ENCODE results near the gene SENP2. TPM values are rescaled to one million over a fixed set of nuclear protein-coding genes. Genes with fewer than 3 reads are reported as not detected.
"Not testable (repeated sequence)": the region's sequence is repeated elsewhere in the genome, so short reads cannot be mapped to it uniquely, and the experiment has no call there.

Gene SENP2
- total RNA-seq, 1 donor from 2014 or later, result 39.1 TPM

- Histone ChIP-seq H3K9me3 (ENCODE audit: control insufficient read depth in 3 of 3, low read length in 3 of 3) (no peaks in the 10 kb centered on the region), H3K27ac (ENCODE audit: low read depth, low read length) (peak overlapping the region; percentile 10), H3K4me3 (ENCODE audit: low read length in 3 of 3) (no peak overlapping the region), H3K27me3 (ENCODE audit: control insufficient read depth in 3 of 3, insufficient read depth in 3 of 3, low read length in 3 of 3) (no peaks in the 10 kb centered on the region), H3K4me1 (ENCODE audit: control insufficient read depth in 3 of 3, insufficient read depth in 3 of 3, low read length in 3 of 3) (peaks cover 16 to 18% (median 16%) of the 10 kb centered on the region in 3 donors), H3K9ac (ENCODE audit: low read depth in 1 of 3, low read length in 3 of 3) (no peak overlapping the region), H3K36me3 (ENCODE audit: control insufficient read depth in 3 of 3, insufficient read depth in 3 of 3, low read length in 3 of 3) (no peaks in the 10 kb centered on the region)
Observed at GRCh38 chr3:185655426-185656320, 69.6 kb downstream of the SENP2 start.

DNA sequence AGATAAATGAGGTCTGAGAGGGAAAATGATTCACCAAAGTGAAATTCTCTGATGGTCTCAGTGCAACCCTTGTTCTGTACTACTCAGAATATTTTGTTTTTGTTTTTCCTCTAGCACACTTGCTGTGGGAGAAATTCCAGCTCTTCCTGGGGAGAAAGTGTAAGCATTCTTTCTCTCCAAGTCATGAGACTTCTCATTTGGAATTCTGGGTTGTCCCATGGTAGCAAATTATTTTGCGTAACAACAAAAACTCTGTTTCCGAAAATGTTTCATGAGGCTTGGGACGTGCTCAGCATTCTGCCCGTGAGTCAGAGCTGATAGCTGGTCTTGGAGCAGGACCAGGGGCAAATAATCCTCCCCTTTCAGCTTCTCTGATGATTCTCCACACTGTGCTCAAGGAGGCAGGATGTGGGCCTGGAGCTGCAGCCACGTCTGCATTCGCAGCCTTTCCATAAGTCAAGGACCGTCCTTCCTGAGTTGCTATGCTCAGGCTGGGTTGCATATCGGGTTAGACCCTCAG, 70.3 kb downstream of the SENP2 start:
- Histone ChIP-seq H3K4me3 (ENCODE audit: low read length in 3 of 3) (no peak overlapping the region), H3K4me1 (ENCODE audit: control insufficient read depth in 3 of 3, insufficient read depth in 3 of 3, low read length in 3 of 3) (peaks cover 16 to 19% (median 16%) of the 10 kb centered on the region in 3 donors), H3K9me3 (ENCODE audit: control insufficient read depth in 3 of 3, low read length in 3 of 3) (no peaks in the 10 kb centered on the region), H3K27ac (ENCODE audit: low read depth, low read length) (peak overlapping the region; percentile 55), H3K36me3 (ENCODE audit: control insufficient read depth in 3 of 3, insufficient read depth in 3 of 3, low read length in 3 of 3) (no peaks in the 10 kb centered on the region), H3K9ac (ENCODE audit: low read depth in 1 of 3, low read length in 3 of 3) (no peak overlapping the region), H3K27me3 (ENCODE audit: control insufficient read depth in 3 of 3, insufficient read depth in 3 of 3, low read length in 3 of 3) (no peaks in the 10 kb centered on the region)

DNA sequence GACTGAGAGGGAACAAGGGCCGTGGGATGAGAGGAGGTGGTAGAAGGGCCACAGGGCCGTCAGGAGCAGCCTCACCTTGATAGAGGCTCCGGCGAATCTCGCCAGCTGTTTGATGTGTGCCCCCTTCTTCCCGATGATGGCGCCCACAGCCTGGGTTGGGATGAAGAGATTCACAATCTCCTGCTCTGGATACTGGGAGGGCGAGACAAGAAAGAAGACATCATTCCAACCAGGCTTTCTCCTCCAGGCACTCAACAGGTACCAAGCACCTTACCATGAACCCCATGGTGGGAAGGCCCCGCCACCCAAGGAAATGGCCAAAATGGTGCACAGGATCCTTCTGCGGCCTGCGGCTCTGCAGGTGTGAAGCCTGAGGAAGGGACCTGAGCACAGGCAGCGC, 71.1 kb downstream of the SENP2 start:
- no peak overlapping the region for H3K9ac ChIP-seq (ENCODE audit: low read depth in 1 of 3, low read length in 3 of 3)
- peak overlapping the region; percentile 55 for H3K27ac ChIP-seq (ENCODE audit: low read depth, low read length)

GRCh38 chr3:185657691-185658503, 71.8 kb downstream of the SENP2 start:
- H3K27me3 ChIP-seq (ENCODE audit: control insufficient read depth in 3 of 3, insufficient read depth in 3 of 3, low read length in 3 of 3), result peaks cover 0 to 4% (median 0%) of the 10 kb centered on the region in 3 donors
- H3K27ac ChIP-seq (ENCODE audit: low read depth, low read length), result peak overlapping the region; percentile 55
- H3K4me1 ChIP-seq (ENCODE audit: control insufficient read depth in 3 of 3, insufficient read depth in 3 of 3, low read length in 3 of 3), result peaks cover 16 to 19% (median 16%) of the 10 kb centered on the region in 3 donors
- H3K4me3 ChIP-seq (ENCODE audit: low read length in 3 of 3), result no peak overlapping the region
- no peaks in the 10 kb centered on the region for H3K9me3 ChIP-seq (ENCODE audit: control insufficient read depth in 3 of 3, low read length in 3 of 3)
- H3K9ac ChIP-seq (ENCODE audit: low read depth in 1 of 3, low read length in 3 of 3), result no peak overlapping the region
- no peaks in the 10 kb centered on the region for H3K36me3 ChIP-seq (ENCODE audit: control insufficient read depth in 3 of 3, insufficient read depth in 3 of 3, low read length in 3 of 3)

More for the DNA sequence above, 71.1 kb downstream of the SENP2 start:
- Histone ChIP-seq H3K4me3 (ENCODE audit: low read length in 3 of 3) (no peak overlapping the region), H3K36me3 (ENCODE audit: control insufficient read depth in 3 of 3, insufficient read depth in 3 of 3, low read length in 3 of 3) (no peaks in the 10 kb centered on the region), H3K27me3 (ENCODE audit: control insufficient read depth in 3 of 3, insufficient read depth in 3 of 3, low read length in 3 of 3) (peaks cover 0 to 4% (median 0%) of the 10 kb centered on the region in 3 donors), H3K4me1 (ENCODE audit: control insufficient read depth in 3 of 3, insufficient read depth in 3 of 3, low read length in 3 of 3) (peaks cover 16 to 19% (median 16%) of the 10 kb centered on the region in 3 donors), H3K9me3 (ENCODE audit: control insufficient read depth in 3 of 3, low read length in 3 of 3) (no peaks in the 10 kb centered on the region)

GRCh38 chr3:185658504-185658912, 72.4 kb downstream of the SENP2 start:
- Histone ChIP-seq H3K36me3 (ENCODE audit: control insufficient read depth in 3 of 3, insufficient read depth in 3 of 3, low read length in 3 of 3) (no peaks in the 10 kb centered on the region), H3K4me1 (ENCODE audit: control insufficient read depth in 3 of 3, insufficient read depth in 3 of 3, low read length in 3 of 3) (peaks cover 16 to 19% (median 16%) of the 10 kb centered on the region in 3 donors), H3K27ac (ENCODE audit: low read depth, low read length) (peak overlapping the region; percentile 15), H3K4me3 (ENCODE audit: low read length in 3 of 3) (no peak overlapping the region), H3K9me3 (ENCODE audit: control insufficient read depth in 3 of 3, low read length in 3 of 3) (no peaks in the 10 kb centered on the region), H3K27me3 (ENCODE audit: control insufficient read depth in 3 of 3, insufficient read depth in 3 of 3, low read length in 3 of 3) (peaks cover 0 to 4% (median 0%) of the 10 kb centered on the region in 3 donors), H3K9ac (ENCODE audit: low read depth in 1 of 3, low read length in 3 of 3) (no peak overlapping the region)

GRCh38 chr3:185658943-185659342, 72.8 kb downstream of the SENP2 start:
- H3K27me3 ChIP-seq (ENCODE audit: control insufficient read depth in 3 of 3, insufficient read depth in 3 of 3, low read length in 3 of 3), result peaks cover 0 to 4% (median 2%) of the 10 kb centered on the region in 3 donors
- H3K4me1 ChIP-seq (ENCODE audit: control insufficient read depth in 3 of 3, insufficient read depth in 3 of 3, low read length in 3 of 3), result peaks cover 16 to 19% (median 16%) of the 10 kb centered on the region in 3 donors
- no peak overlapping the region for H3K4me3 ChIP-seq (ENCODE audit: low read length in 3 of 3)
- no peak overlapping the region for H3K27ac ChIP-seq (ENCODE audit: low read depth, low read length)
- no peak overlapping the region for H3K9ac ChIP-seq (ENCODE audit: low read depth in 1 of 3, low read length in 3 of 3)
- H3K9me3 ChIP-seq (ENCODE audit: control insufficient read depth in 3 of 3, low read length in 3 of 3), result no peaks in the 10 kb centered on the region
- no peaks in the 10 kb centered on the region for H3K36me3 ChIP-seq (ENCODE audit: control insufficient read depth in 3 of 3, insufficient read depth in 3 of 3, low read length in 3 of 3)

DNA sequence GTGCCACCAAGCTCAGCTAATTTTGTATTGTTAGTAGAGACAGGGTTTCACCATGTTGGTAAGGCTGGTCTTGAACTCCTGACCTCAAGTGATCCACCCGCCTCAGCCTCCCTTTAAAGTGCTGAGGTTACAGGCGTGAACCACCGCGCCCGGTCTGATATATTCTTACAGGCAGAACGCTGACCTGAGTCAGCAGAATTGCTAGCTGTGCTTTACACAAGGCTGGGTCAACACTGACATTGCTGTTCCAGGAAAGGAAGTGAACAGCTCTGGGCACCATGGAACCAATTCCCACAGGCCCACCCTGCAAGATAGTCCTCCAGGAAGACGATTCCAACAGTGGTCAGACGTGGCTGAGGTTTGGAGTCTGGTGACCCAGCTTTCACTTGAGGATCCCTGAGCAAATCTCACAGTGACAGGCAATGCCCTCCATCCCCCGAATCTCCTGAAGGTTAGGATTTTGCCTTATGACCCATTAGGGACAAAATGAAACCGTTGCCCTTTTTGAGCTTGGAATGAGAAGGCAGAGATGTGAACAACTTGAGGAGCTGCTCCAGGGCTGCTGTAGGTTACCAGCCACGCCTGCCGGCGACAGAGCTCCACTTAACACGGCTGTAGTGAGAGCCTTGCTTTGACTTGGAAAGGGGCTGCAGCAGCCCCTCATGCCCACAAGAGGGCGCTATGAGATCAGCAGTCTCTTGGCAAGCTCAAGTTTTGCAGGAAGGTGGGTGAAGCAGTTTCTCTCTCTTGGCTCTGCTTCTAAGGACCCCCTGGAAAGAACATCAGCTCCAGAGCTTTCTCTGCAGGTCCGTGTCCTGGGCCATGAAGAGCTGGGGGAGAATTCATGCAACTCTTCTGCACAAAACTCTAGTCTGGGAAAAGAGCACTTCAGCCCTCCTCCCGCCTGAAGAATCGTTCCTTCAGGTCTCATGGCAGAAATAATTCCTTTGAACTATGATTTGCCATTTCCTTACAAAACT, 74.1 kb downstream of the SENP2 start:
- H3K4me3 ChIP-seq (ENCODE audit: low read length in 3 of 3), result peak overlapping the region; percentile 7 to 43 (median 13)
- no peaks in the 10 kb centered on the region for H3K9me3 ChIP-seq (ENCODE audit: control insufficient read depth in 3 of 3, low read length in 3 of 3)
- peak overlapping the region; percentile 2 for H3K27ac ChIP-seq (ENCODE audit: low read depth, low read length)
- peaks cover 16 to 19% (median 16%) of the 10 kb centered on the region in 3 donors for H3K4me1 ChIP-seq (ENCODE audit: control insufficient read depth in 3 of 3, insufficient read depth in 3 of 3, low read length in 3 of 3)
- no peaks in the 10 kb centered on the region for H3K36me3 ChIP-seq (ENCODE audit: control insufficient read depth in 3 of 3, insufficient read depth in 3 of 3, low read length in 3 of 3)
- H3K9ac ChIP-seq (ENCODE audit: low read depth in 1 of 3, low read length in 3 of 3), result peak overlapping the region in 1 of 3 donors; percentile 62
- H3K27me3 ChIP-seq (ENCODE audit: control insufficient read depth in 3 of 3, insufficient read depth in 3 of 3, low read length in 3 of 3), result peaks cover 0 to 4% (median 4%) of the 10 kb centered on the region in 3 donors

GRCh38 chr3:185661296-185661695, 75.2 kb downstream of the SENP2 start:
- peaks cover 8 to 19% (median 16%) of the 10 kb centered on the region in 3 donors for H3K4me1 ChIP-seq (ENCODE audit: control insufficient read depth in 3 of 3, insufficient read depth in 3 of 3, low read length in 3 of 3)
- not testable (repeated sequence) for H3K27me3 ChIP-seq (ENCODE audit: control insufficient read depth in 3 of 3, insufficient read depth in 3 of 3, low read length in 3 of 3); H3K36me3 ChIP-seq (ENCODE audit: control insufficient read depth in 3 of 3, insufficient read depth in 3 of 3, low read length in 3 of 3); H3K9me3 ChIP-seq (ENCODE audit: control insufficient read depth in 3 of 3, low read length in 3 of 3); H3K27ac ChIP-seq (ENCODE audit: low read depth, low read length); H3K4me3 ChIP-seq (ENCODE audit: low read length in 3 of 3); H3K9ac ChIP-seq (ENCODE audit: low read depth in 1 of 3, low read length in 3 of 3)

DNA sequence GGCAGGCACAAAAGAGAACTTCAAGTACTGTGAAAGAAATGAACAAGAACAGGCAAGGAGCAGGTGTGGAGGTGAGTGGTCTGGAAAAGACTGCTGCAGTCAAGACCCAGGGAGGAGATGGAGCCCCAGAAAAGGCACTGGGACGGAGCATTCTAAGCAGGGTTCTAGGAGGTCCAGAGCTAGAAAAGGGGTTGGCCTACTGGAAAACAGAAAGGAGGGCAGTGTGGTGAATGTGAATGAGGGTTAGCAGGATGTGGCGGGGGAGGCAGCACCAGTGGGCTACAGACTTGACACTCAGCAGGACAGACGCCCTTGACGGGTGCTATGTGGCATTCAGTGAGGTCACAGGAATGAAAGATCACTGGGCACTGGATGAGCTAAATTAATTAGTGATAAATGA, 75.7 kb downstream of the SENP2 start:
- Histone ChIP-seq H3K27ac (ENCODE audit: low read depth, low read length) (no peak overlapping the region), H3K4me3 (ENCODE audit: low read length in 3 of 3) (no peak overlapping the region), H3K9ac (ENCODE audit: low read depth in 1 of 3, low read length in 3 of 3) (no peak overlapping the region), H3K27me3 (ENCODE audit: control insufficient read depth in 3 of 3, insufficient read depth in 3 of 3, low read length in 3 of 3) (peaks cover 0 to 4% (median 4%) of the 10 kb centered on the region in 3 donors), H3K9me3 (ENCODE audit: control insufficient read depth in 3 of 3, low read length in 3 of 3) (no peaks in the 10 kb centered on the region), H3K4me1 (ENCODE audit: control insufficient read depth in 3 of 3, insufficient read depth in 3 of 3, low read length in 3 of 3) (peaks cover 8 to 19% (median 16%) of the 10 kb centered on the region in 3 donors), H3K36me3 (ENCODE audit: control insufficient read depth in 3 of 3, insufficient read depth in 3 of 3, low read length in 3 of 3) (no peaks in the 10 kb centered on the region)

Data from skeletal muscle tissue (tissue), 4 donors.